Esophagus muscularis mucosa (tissue), 4 donors: Measurements from ENCODE around the gene B3GNT5. TPM values are rescaled to one million over a fixed set of nuclear protein-coding genes. Genes with fewer than 3 reads are reported as not detected.

Source experiments
- DNase-seq: peaks from one replicate; pipeline ENCODE4 v3.0.0-alpha.2; 2017; ENCODE audit errors: extremely low spot score
- H3K27ac ChIP-seq, 4 donors: fragments of 200-600 bp; sonication (generic); replicated peaks in 1 of 4; 1 replicate in 3 of 4; 2 replicates in 1 of 4; pipeline ENCODE4 v1.5.1; 2016 to 2019; ENCODE audit warnings: mild to moderate bottlenecking in 1 of 4
- H3K27me3 ChIP-seq, 4 donors: fragments of 200-600 bp; sonication (generic); one replicate each; pipeline versions ENCODE4 v1.5.1 to v1.6.0; 2016 to 2019
- H3K36me3 ChIP-seq, 4 donors: fragments of 200-600 bp; sonication (generic); one replicate each; pipeline ENCODE4 v1.5.1; 2016 to 2019
- H3K4me1 ChIP-seq, 4 donors: fragments of 200-600 bp; sonication (generic); one replicate each; pipeline ENCODE4 v1.5.1; 2016 to 2019
- H3K4me3 ChIP-seq, 4 donors: fragments of 200-600 bp; sonication (generic); 1 replicate in 2 of 4; 2 replicates in 2 of 4; pipeline ENCODE4 v1.5.1; 2016 to 2019; ENCODE audit warnings: mild to moderate bottlenecking in 4 of 4, moderate library complexity in 1 of 4
- H3K9me3 ChIP-seq, 4 donors: fragments of 200-600 bp; sonication (generic); 1 replicate in 3 of 4; 2 replicates in 1 of 4; pipeline ENCODE4 v1.5.1; 2016 to 2019
- CTCF ChIP-seq, 3 experiments: fragments of 200-600 bp in 2 of 3; fragments of 450-650 bp in 1 of 3; sonication (generic) in 2 of 3; IDR thresholded peaks; one replicate each; pipeline ENCODE4 v1.5.1; 2017 to 2019; ENCODE audit warnings: antibody characterized with exemption in 3 of 3, mild to moderate bottlenecking in 2 of 3, moderate library complexity in 1 of 3
- EP300 ChIP-seq: sonication (generic); formaldehyde crosslinking; IDR thresholded peaks from one replicate; pipeline ENCODE4 v1.6.1; 2017; ENCODE audit warnings: antibody characterized with exemption
- POLR2A ChIP-seq: fragments of 450-650 bp; IDR thresholded peaks from one replicate; pipeline ENCODE4 v1.6.1; 2017; ENCODE audit warnings: antibody characterized with exemption, moderate library complexity, mild to moderate bottlenecking, low read depth
- POLR2AphosphoS5 ChIP-seq, 2 donors: sonication (generic); formaldehyde crosslinking; IDR thresholded peaks; one replicate each; pipeline ENCODE4 v1.6.1; 2017; ENCODE audit warnings: antibody characterized with exemption in 2 of 2
- whole genome bisulfite sequencing: methylation state at CpG from one replicate; pipeline ENCODE4 v1.1.5; 2018; 5-methylcytosine and 5-hydroxymethylcytosine counted together
- intact Hi-C: fragments of 100-400 bp; cut with DNase I; formaldehyde crosslinking; loops from one replicate; pipeline ENCODE4 v1.15.1; 2023
- total RNA-seq, 4 donors: library from RNA; depleted of rRNA; stranded (reverse); fragments of >200 nt; gene quantifications; one replicate each; pipeline versions ENCODE4 v1.1.0 to v1.2.1, GENCODE V29; 2016

The B3GNT5 gene
- total RNA-seq, 4 donors from 2014 or later, result 2.1 to 11.3 (median 5.2) TPM

DNA sequence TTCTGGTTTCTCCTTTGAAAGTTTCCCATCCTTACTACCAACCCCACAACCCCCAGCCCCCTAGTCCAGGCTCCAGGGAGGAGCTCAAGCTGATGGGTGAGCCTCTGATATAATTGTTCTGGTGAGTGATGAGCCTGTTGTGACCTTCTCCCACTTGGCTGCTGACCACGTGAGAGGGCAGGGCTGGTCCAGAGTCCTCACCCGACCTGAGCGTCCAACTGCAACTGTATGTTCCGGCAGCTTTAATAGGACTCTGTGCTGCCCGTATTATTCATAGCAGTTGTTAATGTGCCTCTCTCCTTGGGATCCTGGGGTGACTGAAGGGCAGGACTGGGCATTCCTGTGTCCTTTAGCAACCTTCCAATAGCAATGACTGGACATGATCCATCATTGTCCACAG lies 56.2 kb downstream of the B3GNT5 start:
- 77% methylated on average over 5 of the region's 5 CpGs for WGBS
- no peak for TF ChIP-seq EP300
- no peak for TF ChIP-seq CTCF (IDR thresholded peaks at IDR 0.05)
- no peak for TF ChIP-seq POLR2AphosphoS5 (IDR thresholded peaks at IDR 0.05)
- no peak for TF ChIP-seq POLR2A
- no peak overlapping the region for H3K27ac ChIP-seq
- H3K27me3 ChIP-seq, result no peaks in the 10 kb centered on the region
- DNase-seq, result no peak
- H3K9me3 ChIP-seq, result no peaks in the 10 kb centered on the region
- intact Hi-C loops, result no loop called here
- no peaks in the 10 kb centered on the region for H3K4me1 ChIP-seq
- no peak overlapping the region for H3K4me3 ChIP-seq
- peaks cover 0 to 5% (median 0%) of the 10 kb centered on the region in 4 donors for H3K36me3 ChIP-seq

DNA sequence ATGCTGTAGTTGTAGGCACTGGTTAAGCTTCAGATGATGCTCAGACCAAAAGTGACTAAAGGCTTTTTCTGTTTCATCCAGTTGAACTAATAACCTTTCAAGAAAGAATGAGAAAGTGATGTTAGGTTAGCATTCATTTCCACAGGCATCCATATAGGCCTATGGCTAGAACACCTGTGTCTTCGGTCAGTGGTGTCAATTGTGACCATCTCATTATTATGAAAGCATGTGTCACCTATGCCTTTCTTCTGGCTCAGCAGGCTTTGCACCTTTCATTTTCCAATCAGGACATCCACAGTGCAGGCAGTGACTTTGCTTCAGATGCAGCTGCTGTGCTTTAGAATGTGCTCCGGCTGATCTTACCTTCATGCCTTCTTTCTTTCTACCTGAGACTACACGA lies 57.9 kb downstream of the B3GNT5 start:
- Histone ChIP-seq H3K4me3 (no peak overlapping the region), H3K36me3 (peaks cover 0 to 5% (median 0%) of the 10 kb centered on the region in 4 donors), H3K9me3 (no peaks in the 10 kb centered on the region), H3K27me3 (no peaks in the 10 kb centered on the region), H3K27ac (no peak overlapping the region), H3K4me1 (no peaks in the 10 kb centered on the region)
- intact Hi-C loops, result no loop called here
- no peak for DNase-seq
- WGBS, result 98% methylated on average over 3 of the region's 3 CpGs
- TF ChIP-seq CTCF (IDR thresholded peaks at IDR 0.05), result no peak
- TF ChIP-seq POLR2AphosphoS5 (IDR thresholded peaks at IDR 0.05), result no peak
- no peak for TF ChIP-seq EP300

- no peaks in the 10 kb centered on the region for H3K4me1 ChIP-seq
- TF ChIP-seq CTCF (IDR thresholded peaks at IDR 0.05), result no peak
- no peak for TF ChIP-seq POLR2A
- TF ChIP-seq EP300, result no peak
- TF ChIP-seq POLR2AphosphoS5 (IDR thresholded peaks at IDR 0.05), result no peak
- 68% methylated on average over 2 of the region's 2 CpGs for WGBS
- no peak overlapping the region for H3K27ac ChIP-seq
- no peaks in the 10 kb centered on the region for H3K27me3 ChIP-seq
- H3K36me3 ChIP-seq, result peaks cover 0 to 5% (median 0%) of the 10 kb centered on the region in 4 donors
- intact Hi-C loops, result no loop called here
- H3K9me3 ChIP-seq, result no peaks in the 10 kb centered on the region
- no peak overlapping the region for H3K4me3 ChIP-seq
- no peak for DNase-seq
These were observed 59.4 kb downstream of the B3GNT5 start for GRCh38 chr3:183312433-183312832.

- Histone ChIP-seq H3K27ac (no peak overlapping the region), H3K27me3 (no peaks in the 10 kb centered on the region), H3K9me3 (no peaks in the 10 kb centered on the region), H3K4me3 (no peak overlapping the region), H3K36me3 (peaks cover 0 to 5% (median 0%) of the 10 kb centered on the region in 4 donors), H3K4me1 (no peaks in the 10 kb centered on the region)
- TF ChIP-seq POLR2A (no peak), POLR2AphosphoS5 (IDR thresholded peaks at IDR 0.05) (no peak), EP300 (no peak), CTCF (IDR thresholded peaks at IDR 0.05) (no peak)
- WGBS, result 81% methylated on average over 4 of the region's 4 CpGs
- intact Hi-C loops, result no loop called here
- no peak for DNase-seq
These were observed 60.3 kb downstream of the B3GNT5 start for GRCh38 chr3:183313351-183313750.

- DNase-seq, result no peak
- Histone ChIP-seq H3K27me3 (no peaks in the 10 kb centered on the region), H3K36me3 (peaks cover 0 to 5% (median 0%) of the 10 kb centered on the region in 4 donors), H3K4me1 (no peaks in the 10 kb centered on the region), H3K4me3 (no peak overlapping the region), H3K27ac (no peak overlapping the region), H3K9me3 (no peaks in the 10 kb centered on the region)
- TF ChIP-seq CTCF (IDR thresholded peaks at IDR 0.05) (no peak), POLR2AphosphoS5 (IDR thresholded peaks at IDR 0.05) (no peak), POLR2A (no peak), EP300 (no peak)
- intact Hi-C loops, result no loop called here
- WGBS, result 68% methylated on average over 7 of the region's 7 CpGs
These were observed 60.7 kb downstream of the B3GNT5 start for GRCh38 chr3:183313764-183314163.
